HepG2 (cell line): ENCODE data around the gene ANKRD55. TPM values are rescaled to one million over a fixed set of nuclear protein-coding genes. Genes with fewer than 3 reads are reported as not detected.

Experiments
- ATAC-seq: fragments of 200-7000 bp; cut with Tn5 transposase; 3 replicates; pipeline ENCODE4 v1.9.1; 2020; ENCODE audit warnings: mild to moderate bottlenecking, moderate library complexity
- BruUV-seq: library from RNA; stranded (reverse); fragments of 400-500 nt; replicated peaks from 2 replicates; lab custom pipeline; 2021; lab: Mats Ljungman, UMichigan
- CTCF ChIA-PET: fragments of 300-600 bp; formaldehyde crosslinking; extraction: SDS; loops from one replicate; lab custom pipeline; 2021; ENCODE audit warnings: low total read pairs, inconsistent platforms, low intra/inter-chr PET ratio; lab: Yijun Ruan, JAX
- POLR2A ChIA-PET: fragments of 350-600 bp; sonication (Branson Sonifier 250); formaldehyde crosslinking; loops from one replicate; lab custom pipeline; 2020; ENCODE audit warnings: antibody characterized with exemption, inconsistent platforms; lab: Yijun Ruan, JAX
- DNase-seq: peaks from one replicate; pipeline ENCODE4 v3.0.0-alpha.2; 2015; ENCODE audit warnings: low spot score
- FAIRE-seq: peaks from 3 replicates; lab custom pipeline; 2011; peaks lifted over from hg19 to GRCh38; lab: Jason Lieb, UNC
- H2AFZ ChIP-seq: one replicate; pipeline ENCODE4 v1.6.1; 2011; ENCODE audit warnings: low read length, inconsistent platforms
- H3K27ac ChIP-seq: fragments of 300-600 bp; 3 replicates; pipeline ENCODE4 v1.8.0; 2011; ENCODE audit warnings: mixed run types, mild to moderate bottlenecking, mixed read lengths, low read length, inconsistent platforms; ENCODE audit not compliant: insufficient read depth; ENCODE audit errors: extremely low read length
- H3K27me3 ChIP-seq, 2 experiments: fragments of 200-600 bp in 1 of 2; 2 replicates in 1 of 2; 3 replicates in 1 of 2; pipeline versions ENCODE4 v1.6.0 to v1.8.0; 2011; ENCODE audit warnings: low read length in 2 of 2, mild to moderate bottlenecking in 2 of 2, moderate library complexity in 2 of 2, inconsistent platforms in 1 of 2; ENCODE audit not compliant: insufficient read depth in 2 of 2, control insufficient read depth in 1 of 2
- H3K36me3 ChIP-seq, 2 experiments: fragments of 200-600 bp in 1 of 2; replicated peaks in 1 of 2; 2 replicates in 1 of 2; 3 replicates in 1 of 2; pipeline versions ENCODE4 v1.5.1 to v1.8.0; 2011; ENCODE audit warnings: low read length in 2 of 2, inconsistent platforms in 1 of 2; ENCODE audit not compliant: insufficient read depth in 2 of 2, control insufficient read depth in 1 of 2
- H3K4me1 ChIP-seq: 2 replicates; pipeline ENCODE4 v1.5.1; 2012; ENCODE audit warnings: low read length, inconsistent platforms; ENCODE audit not compliant: insufficient read depth
- H3K4me2 ChIP-seq: 2 replicates; pipeline ENCODE4 v1.6.0; 2011; ENCODE audit warnings: low read depth, low read length, inconsistent platforms
- H3K4me3 ChIP-seq, 3 experiments: fragments of 200-600 bp in 1 of 3; sonication (generic), shearing (Covaris generic) in 1 of 3; replicated peaks in 1 of 3; 2 replicates each; pipeline ENCODE4 v1.5.1; 2011 to 2016; ENCODE audit warnings: low read length in 3 of 3, inconsistent platforms in 2 of 3, low read depth in 2 of 3, mild to moderate bottlenecking in 2 of 3, control low read depth in 1 of 3, mixed read lengths in 1 of 3; ENCODE audit not compliant: insufficient read depth in 1 of 3
- H3K79me2 ChIP-seq: one replicate; pipeline ENCODE4 v1.6.1; 2011; ENCODE audit warnings: low read length, inconsistent platforms; ENCODE audit not compliant: insufficient read depth
- H3K9ac ChIP-seq: 2 replicates; pipeline ENCODE4 v1.6.0; 2011; ENCODE audit warnings: mild to moderate bottlenecking, low read depth, low read length, inconsistent platforms; ENCODE audit not compliant: insufficient read depth
- H3K9me3 ChIP-seq: 2 replicates; pipeline ENCODE4 v1.5.1; 2012; ENCODE audit warnings: mild to moderate bottlenecking, low read length
- H4K20me1 ChIP-seq: 2 replicates; pipeline ENCODE4 v1.6.0; 2011; ENCODE audit warnings: inconsistent platforms, mild to moderate bottlenecking, low read length, moderate library complexity; ENCODE audit not compliant: insufficient read depth
- ATF6 ChIP-seq: sonication (generic); formaldehyde crosslinking; conservative IDR thresholded peaks from 2 replicates; pipeline ENCODE4 v1.4.0; 2020; ENCODE audit warnings: missing genetic modification reagents
- FOSL2 ChIP-seq: sonication (generic); formaldehyde crosslinking; IDR thresholded peaks from 2 replicates; pipeline ENCODE4 v1.4.0; 2020; ENCODE audit warnings: missing genetic modification reagents
- HMGA1 ChIP-seq: sonication (generic); formaldehyde crosslinking; conservative IDR thresholded peaks from 2 replicates; pipeline ENCODE4 v1.4.0; 2020; ENCODE audit warnings: missing genetic modification reagents
- PATZ1 ChIP-seq: sonication (generic); formaldehyde crosslinking; IDR thresholded peaks from 2 replicates; pipeline ENCODE4 v1.4.0; 2020; ENCODE audit warnings: missing genetic modification reagents
- POLR2AphosphoS2 ChIP-seq: IDR thresholded peaks from 2 replicates; pipeline ENCODE4 v1.6.1; 2011; ENCODE audit warnings: low read depth, low read length, improper control_type of control experiment
- SIN3A ChIP-seq: IDR thresholded peaks from 2 replicates; pipeline ENCODE4 v1.6.1; 2011; ENCODE audit warnings: low read depth, mild to moderate bottlenecking, control low read depth, low read length, borderline replicate concordance
- ZNF264 ChIP-seq: sonication (generic); formaldehyde crosslinking; IDR thresholded peaks from 2 replicates; pipeline ENCODE4 v1.4.0; 2020; ENCODE audit warnings: missing genetic modification reagents
- ZNF564 ChIP-seq: sonication (generic); formaldehyde crosslinking; IDR thresholded peaks from 2 replicates; pipeline ENCODE4 v1.8.1; 2023; ENCODE audit warnings: mild to moderate bottlenecking, missing genetic modification reagents
- ZNF572 ChIP-seq: sonication (generic); formaldehyde crosslinking; IDR thresholded peaks from 2 replicates; pipeline ENCODE4 v1.5.1; 2020; ENCODE audit warnings: mild to moderate bottlenecking, missing genetic modification reagents
- WGBS: methylation state at CpG from one replicate; pipeline ENCODE4 v1.1.6; 2017; ENCODE audit warnings: low lambda C conversion rate; 5-methylcytosine and 5-hydroxymethylcytosine counted together
- in situ Hi-C: cut with HindIII; loops from 2 replicates; pipeline ENCODE4 v1.10.0; 2017; ENCODE audit warnings: low pct_unique_long_range_greater_than_20kb; ENCODE audit not compliant: extremely low pct_ligation_motif_present
- intact Hi-C: fragments of 100-400 bp; cut with micrococcal nuclease; formaldehyde crosslinking; loops from one replicate; pipeline ENCODE4 v1.10.0; 2022; ENCODE audit not compliant: unreplicated experiment
- polyA plus RNA-seq, 8 experiments: library from polyadenylated mRNA; depleted of rRNA in 3 of 8; stranded (reverse) in 7 of 8; unstranded in 1 of 8; fragments of >200 nt; fragmentation: Illumina TruSeq in 4 of 8; extraction: Trizol in 4 of 8; gene quantifications; 2 replicates each; pipeline versions ENCODE4 v1.2.1 to v1.2.3, GENCODE V29; 2011 to 2016; ENCODE audit warnings: low read depth in 4 of 8, missing spikeins in 1 of 8, mixed read lengths in 1 of 8; ENCODE audit not compliant: insufficient read depth in 1 of 8
- total RNA-seq, 5 experiments: library from RNA; depleted of rRNA; stranded (reverse); fragments of >200 nt; fragmentation: Illumina TruSeq; extraction: Trizol; gene quantifications; 2 replicates each; pipeline ENCODE4 v1.2.3, GENCODE V29; 2016; ENCODE audit warnings: low read depth in 1 of 5
- TF ChIP-seq, protein P1 (sequence below): sonication (generic); formaldehyde crosslinking; IDR thresholded peaks from 2 replicates; pipeline ENCODE4 v1.5.0; 2020; ENCODE audit warnings: missing genetic modification reagents, mild to moderate bottlenecking, borderline replicate concordance
- TF ChIP-seq, protein P2 (sequence below): sonication (generic); formaldehyde crosslinking; IDR thresholded peaks from 2 replicates; pipeline ENCODE4 v1.5.0; 2020; ENCODE audit warnings: mild to moderate bottlenecking, missing genetic modification reagents
- TF ChIP-seq, protein P3 (sequence below): fragments of 450-650 bp; IDR thresholded peaks from 2 replicates; pipeline ENCODE4 v1.6.1; 2017; ENCODE audit warnings: mild to moderate bottlenecking

Gene ANKRD55
- total and polyA plus RNA-seq, 2 of the 13 experiments (the other 11 are each of a cell fraction or from before 2014, with no cell fraction given), result 0.11 to 0.28 TPM

- POLR2A ChIA-PET, result interaction anchor here (0.5 kb wide), 1 partner anchor 915 kb away, joined by 4 read pairs; no protein-coding TSS in a partner anchor
- FAIRE-seq, result no peak
- 3% methylated on average over 7 of the region's 7 CpGs for WGBS
- Histone ChIP-seq H3K4me1 (peaks cover 65% of the 10 kb centered on the region), H3K79me2 (no peaks in the 10 kb centered on the region), H3K4me2 (peak overlapping the region; percentile 63), H3K27me3 (no peaks in the 10 kb centered on the region), H3K4me3 (no peak overlapping the region; a peak in 1 of 6 replicates), H3K27ac (peak overlapping the region; percentile 54), H3K9ac (peak overlapping the region; percentile 36; the same call in 1 of the 2 replicates), H3K9me3 (peaks cover 12% of the 10 kb centered on the region), H4K20me1 (no peaks in the 10 kb centered on the region), H2AFZ (no peak overlapping the region), H3K36me3 (no peaks in the 10 kb centered on the region)
- ATAC-seq, result peak; percentile 77
- in situ Hi-C loops, result no loop called here
- CTCF ChIA-PET, result no interaction called here
- no TSS peak for BruUV-seq
- intact Hi-C loops, result no loop called here
- peak; percentile 78 for DNase-seq
- TF ChIP-seq ZNF264 (CRISPR knock-in tag) (0 out of 2 replicates have a peak, but pooled peaks have one; percentile 73), SIN3A (no peak), FOSL2 (CRISPR knock-in tag) (peak; percentile 41), ATF6 (no peak), PATZ1 (no peak), ZNF564 (CRISPR knock-in tag) (no peak), POLR2AphosphoS2 (no peak), HMGA1 (CRISPR knock-in tag) (no peak), ZNF572 (CRISPR knock-in tag) (no peak)
- TF ChIP-seq, protein P1, sequence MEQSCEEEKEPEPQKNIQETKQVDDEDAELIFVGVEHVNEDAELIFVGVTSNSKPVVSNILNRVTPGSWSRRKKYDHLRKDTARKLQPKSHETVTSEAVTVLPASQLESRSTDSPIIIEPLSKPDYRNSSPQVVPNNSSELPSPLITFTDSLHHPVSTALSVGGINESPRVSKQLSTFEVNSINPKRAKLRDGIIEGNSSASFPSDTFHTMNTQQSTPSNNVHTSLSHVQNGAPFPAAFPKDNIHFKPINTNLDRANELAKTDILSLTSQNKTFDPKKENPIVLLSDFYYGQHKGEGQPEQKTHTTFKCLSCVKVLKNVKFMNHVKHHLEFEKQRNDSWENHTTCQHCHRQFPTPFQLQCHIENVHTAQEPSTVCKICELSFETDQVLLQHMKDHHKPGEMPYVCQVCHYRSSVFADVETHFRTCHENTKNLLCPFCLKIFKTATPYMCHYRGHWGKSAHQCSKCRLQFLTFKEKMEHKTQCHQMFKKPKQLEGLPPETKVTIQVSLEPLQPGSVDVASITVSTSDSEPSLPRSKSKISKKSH, result no peak
- TF ChIP-seq, protein P2, sequence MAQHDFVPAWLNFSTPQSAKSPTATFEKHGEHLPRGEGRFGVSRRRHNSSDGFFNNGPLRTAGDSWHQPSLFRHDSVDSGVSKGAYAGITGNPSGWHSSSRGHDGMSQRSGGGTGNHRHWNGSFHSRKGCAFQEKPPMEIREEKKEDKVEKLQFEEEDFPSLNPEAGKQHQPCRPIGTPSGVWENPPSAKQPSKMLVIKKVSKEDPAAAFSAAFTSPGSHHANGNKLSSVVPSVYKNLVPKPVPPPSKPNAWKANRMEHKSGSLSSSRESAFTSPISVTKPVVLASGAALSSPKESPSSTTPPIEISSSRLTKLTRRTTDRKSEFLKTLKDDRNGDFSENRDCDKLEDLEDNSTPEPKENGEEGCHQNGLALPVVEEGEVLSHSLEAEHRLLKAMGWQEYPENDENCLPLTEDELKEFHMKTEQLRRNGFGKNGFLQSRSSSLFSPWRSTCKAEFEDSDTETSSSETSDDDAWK (CRISPR knock-in tag), result no peak
- TF ChIP-seq, protein P3, sequence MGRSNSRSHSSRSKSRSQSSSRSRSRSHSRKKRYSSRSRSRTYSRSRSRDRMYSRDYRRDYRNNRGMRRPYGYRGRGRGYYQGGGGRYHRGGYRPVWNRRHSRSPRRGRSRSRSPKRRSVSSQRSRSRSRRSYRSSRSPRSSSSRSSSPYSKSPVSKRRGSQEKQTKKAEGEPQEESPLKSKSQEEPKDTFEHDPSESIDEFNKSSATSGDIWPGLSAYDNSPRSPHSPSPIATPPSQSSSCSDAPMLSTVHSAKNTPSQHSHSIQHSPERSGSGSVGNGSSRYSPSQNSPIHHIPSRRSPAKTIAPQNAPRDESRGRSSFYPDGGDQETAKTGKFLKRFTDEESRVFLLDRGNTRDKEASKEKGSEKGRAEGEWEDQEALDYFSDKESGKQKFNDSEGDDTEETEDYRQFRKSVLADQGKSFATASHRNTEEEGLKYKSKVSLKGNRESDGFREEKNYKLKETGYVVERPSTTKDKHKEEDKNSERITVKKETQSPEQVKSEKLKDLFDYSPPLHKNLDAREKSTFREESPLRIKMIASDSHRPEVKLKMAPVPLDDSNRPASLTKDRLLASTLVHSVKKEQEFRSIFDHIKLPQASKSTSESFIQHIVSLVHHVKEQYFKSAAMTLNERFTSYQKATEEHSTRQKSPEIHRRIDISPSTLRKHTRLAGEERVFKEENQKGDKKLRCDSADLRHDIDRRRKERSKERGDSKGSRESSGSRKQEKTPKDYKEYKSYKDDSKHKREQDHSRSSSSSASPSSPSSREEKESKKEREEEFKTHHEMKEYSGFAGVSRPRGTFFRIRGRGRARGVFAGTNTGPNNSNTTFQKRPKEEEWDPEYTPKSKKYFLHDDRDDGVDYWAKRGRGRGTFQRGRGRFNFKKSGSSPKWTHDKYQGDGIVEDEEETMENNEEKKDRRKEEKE, result no peak
Observed at GRCh38 chr5:56215019-56215830, 17.9 kb downstream of the ANKRD55 start.
